ENCODE measurements around the gene TSPYL2.

The TSPYL2 gene

DNA sequence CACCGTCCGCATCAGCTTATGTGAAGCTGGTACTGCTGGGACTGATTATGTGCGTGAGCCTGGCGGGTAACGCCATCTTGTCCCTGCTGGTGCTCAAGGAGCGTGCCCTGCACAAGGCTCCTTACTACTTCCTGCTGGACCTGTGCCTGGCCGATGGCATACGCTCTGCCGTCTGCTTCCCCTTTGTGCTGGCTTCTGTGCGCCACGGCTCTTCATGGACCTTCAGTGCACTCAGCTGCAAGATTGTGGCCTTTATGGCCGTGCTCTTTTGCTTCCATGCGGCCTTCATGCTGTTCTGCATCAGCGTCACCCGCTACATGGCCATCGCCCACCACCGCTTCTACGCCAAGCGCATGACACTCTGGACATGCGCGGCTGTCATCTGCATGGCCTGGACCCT is 5.5 kb upstream of the TSPYL2 start:
- TF ChIP-seq EP300 (IDR thresholded peaks at IDR 0.05; ENCODE audit: borderline replicate concordance), result no peak
- TF ChIP-seq TAF1 (IDR thresholded peaks at IDR 0.05; ENCODE audit: low read depth), result no peak
- TF ChIP-seq FOXM1 (IDR thresholded peaks at IDR 0.05; ENCODE audit: borderline replicate concordance, low read depth), result no peak
- TF ChIP-seq, protein P1, sequence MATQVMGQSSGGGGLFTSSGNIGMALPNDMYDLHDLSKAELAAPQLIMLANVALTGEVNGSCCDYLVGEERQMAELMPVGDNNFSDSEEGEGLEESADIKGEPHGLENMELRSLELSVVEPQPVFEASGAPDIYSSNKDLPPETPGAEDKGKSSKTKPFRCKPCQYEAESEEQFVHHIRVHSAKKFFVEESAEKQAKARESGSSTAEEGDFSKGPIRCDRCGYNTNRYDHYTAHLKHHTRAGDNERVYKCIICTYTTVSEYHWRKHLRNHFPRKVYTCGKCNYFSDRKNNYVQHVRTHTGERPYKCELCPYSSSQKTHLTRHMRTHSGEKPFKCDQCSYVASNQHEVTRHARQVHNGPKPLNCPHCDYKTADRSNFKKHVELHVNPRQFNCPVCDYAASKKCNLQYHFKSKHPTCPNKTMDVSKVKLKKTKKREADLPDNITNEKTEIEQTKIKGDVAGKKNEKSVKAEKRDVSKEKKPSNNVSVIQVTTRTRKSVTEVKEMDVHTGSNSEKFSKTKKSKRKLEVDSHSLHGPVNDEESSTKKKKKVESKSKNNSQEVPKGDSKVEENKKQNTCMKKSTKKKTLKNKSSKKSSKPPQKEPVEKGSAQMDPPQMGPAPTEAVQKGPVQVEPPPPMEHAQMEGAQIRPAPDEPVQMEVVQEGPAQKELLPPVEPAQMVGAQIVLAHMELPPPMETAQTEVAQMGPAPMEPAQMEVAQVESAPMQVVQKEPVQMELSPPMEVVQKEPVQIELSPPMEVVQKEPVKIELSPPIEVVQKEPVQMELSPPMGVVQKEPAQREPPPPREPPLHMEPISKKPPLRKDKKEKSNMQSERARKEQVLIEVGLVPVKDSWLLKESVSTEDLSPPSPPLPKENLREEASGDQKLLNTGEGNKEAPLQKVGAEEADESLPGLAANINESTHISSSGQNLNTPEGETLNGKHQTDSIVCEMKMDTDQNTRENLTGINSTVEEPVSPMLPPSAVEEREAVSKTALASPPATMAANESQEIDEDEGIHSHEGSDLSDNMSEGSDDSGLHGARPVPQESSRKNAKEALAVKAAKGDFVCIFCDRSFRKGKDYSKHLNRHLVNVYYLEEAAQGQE (IDR thresholded peaks at IDR 0.05; ENCODE audit: low read depth), result no peak
- TF ChIP-seq ZBTB7A (IDR thresholded peaks at IDR 0.05; ENCODE audit: low read depth), result no peak
- TF ChIP-seq TEAD4 (IDR thresholded peaks at IDR 0.05), result no peak
- no peak for TF ChIP-seq TCF12 (IDR thresholded peaks at IDR 0.05; ENCODE audit: low read depth)
- TF ChIP-seq, protein P2, sequence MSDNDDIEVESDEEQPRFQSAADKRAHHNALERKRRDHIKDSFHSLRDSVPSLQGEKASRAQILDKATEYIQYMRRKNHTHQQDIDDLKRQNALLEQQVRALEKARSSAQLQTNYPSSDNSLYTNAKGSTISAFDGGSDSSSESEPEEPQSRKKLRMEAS (IDR thresholded peaks at IDR 0.05), result no peak
- TF ChIP-seq RAD21 (IDR thresholded peaks at IDR 0.05; ENCODE audit: low read depth), result no peak

DNA sequence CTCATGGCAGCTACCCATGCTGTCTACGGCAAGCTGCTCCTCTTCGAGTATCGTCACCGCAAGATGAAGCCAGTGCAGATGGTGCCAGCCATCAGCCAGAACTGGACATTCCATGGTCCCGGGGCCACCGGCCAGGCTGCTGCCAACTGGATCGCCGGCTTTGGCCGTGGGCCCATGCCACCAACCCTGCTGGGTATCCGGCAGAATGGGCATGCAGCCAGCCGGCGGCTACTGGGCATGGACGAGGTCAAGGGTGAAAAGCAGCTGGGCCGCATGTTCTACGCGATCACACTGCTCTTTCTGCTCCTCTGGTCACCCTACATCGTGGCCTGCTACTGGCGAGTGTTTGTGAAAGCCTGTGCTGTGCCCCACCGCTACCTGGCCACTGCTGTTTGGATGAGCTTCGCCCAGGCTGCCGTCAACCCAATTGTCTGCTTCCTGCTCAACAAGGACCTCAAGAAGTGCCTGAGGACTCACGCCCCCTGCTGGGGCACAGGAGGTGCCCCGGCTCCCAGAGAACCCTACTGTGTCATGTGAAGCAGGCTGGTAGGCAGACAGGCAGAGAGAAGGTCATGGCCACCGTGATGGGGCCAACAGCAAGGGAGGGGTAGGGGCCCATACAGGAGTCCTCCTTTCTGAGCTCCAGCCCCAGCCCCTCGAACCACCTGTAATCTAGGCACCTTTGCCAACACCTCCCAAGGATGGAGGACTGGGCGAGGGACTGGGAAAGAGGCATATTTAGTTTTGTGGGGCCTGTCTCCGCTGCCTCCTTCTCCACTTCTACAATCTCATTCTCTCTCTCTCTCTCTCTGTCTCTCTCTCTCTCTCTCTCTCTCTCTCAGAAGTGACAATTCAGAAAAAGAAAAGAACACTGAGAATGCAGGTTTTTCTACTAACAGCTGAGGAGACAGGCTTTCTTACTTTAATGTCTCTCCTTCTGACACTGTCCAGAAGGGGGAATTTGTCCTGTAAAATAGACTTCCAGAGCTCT is 4.7 kb upstream of the TSPYL2 start:
- no peak for TF ChIP-seq CEBPB (IDR thresholded peaks at IDR 0.05)
- TF ChIP-seq FOXM1 (IDR thresholded peaks at IDR 0.05; ENCODE audit: borderline replicate concordance, low read depth), result no peak
- no peak for TF ChIP-seq NFIC (IDR thresholded peaks at IDR 0.05)
- TF ChIP-seq TCF12 (IDR thresholded peaks at IDR 0.05; ENCODE audit: low read depth), result no peak

DNA sequence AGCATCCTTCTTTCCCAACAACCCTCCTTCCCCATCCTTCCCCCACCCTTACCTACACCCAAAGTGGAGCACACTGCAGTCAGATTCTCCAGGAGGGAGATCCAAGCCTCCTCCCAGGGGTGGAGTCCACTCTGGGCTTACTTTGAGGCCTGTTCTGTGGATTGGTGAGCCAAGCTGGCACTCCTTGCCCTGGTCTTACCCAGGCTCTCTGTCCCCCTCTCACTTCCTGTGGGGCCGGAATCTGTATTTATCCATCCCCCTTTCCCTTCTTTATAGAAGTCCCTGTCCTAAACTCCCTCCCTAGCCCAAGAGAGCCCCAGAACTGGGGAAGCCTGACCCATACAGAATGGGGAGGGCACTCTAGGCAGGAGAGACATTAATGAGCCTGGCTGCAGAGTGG is 3.2 kb upstream of the TSPYL2 start:
- no peak for TF ChIP-seq TCF12 (IDR thresholded peaks at IDR 0.05; ENCODE audit: low read depth)
- TF ChIP-seq, protein P2 (IDR thresholded peaks at IDR 0.05), result no peak
- TF ChIP-seq YY1 (IDR thresholded peaks at IDR 0.05; ENCODE audit: low read depth), result no peak

DNA sequence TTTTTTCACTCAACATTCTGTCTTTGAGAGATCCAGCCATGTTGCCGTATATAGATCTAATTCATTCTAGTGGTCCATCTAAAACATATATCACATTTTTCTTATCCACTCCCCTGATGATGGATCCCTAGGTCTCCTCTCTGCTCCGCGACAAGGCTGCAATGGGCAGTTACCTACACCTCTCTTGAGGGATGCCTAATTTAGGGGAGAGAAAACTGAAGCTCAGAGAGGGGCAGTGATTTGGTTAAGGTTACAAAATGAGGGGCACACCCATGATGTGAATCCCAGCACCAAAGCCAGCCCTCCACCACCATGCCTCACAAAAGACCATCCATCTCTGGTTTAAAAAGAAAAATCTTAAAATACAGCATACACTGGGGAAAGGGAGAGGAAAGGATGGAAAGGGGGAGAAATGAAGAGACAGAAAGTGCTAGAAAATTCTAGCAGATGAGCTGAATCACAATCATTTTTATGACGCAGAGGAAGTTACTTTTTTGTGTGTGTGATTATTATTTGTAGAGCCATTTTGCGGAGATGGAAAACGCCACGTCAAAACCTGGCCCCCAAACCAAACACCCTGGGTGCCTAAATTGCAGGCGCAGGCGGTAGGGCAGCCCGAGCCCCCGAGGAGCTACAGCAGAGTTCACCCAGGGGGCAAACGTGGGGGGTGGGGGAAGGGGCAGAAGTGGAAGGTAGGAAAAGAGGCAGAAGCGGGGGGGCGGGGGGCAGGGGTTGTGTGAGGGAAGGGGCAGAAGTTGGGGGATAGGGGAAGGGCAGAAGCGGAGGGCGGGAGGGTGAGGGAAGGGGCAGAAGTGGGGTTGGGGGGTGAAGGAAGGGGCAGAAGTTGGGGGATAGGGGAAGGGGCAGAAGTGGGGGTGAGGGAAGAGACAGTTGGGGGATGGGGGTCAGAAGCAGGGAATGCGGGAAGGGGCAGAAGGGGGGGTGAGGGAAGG is 1.3 kb upstream of the TSPYL2 start:
- TF ChIP-seq RAD21 (IDR thresholded peaks at IDR 0.05; ENCODE audit: low read depth) (no peak), ZBTB7A (IDR thresholded peaks at IDR 0.05; ENCODE audit: low read depth) (no peak), CREB1 (IDR thresholded peaks at IDR 0.05; ENCODE audit: low read depth) (no peak), NFIC (IDR thresholded peaks at IDR 0.05) (no peak), TCF12 (IDR thresholded peaks at IDR 0.05; ENCODE audit: low read depth) (no peak), YY1 (IDR thresholded peaks at IDR 0.05; ENCODE audit: low read depth) (no peak), CEBPB (IDR thresholded peaks at IDR 0.05) (no peak), EGR1 (IDR thresholded peaks at IDR 0.05) (no peak), FOXM1 (IDR thresholded peaks at IDR 0.05; ENCODE audit: borderline replicate concordance, low read depth) (no peak), TAF1 (IDR thresholded peaks at IDR 0.05; ENCODE audit: low read depth) (no peak), TEAD4 (IDR thresholded peaks at IDR 0.05) (no peak), EP300 (IDR thresholded peaks at IDR 0.05; ENCODE audit: borderline replicate concordance) (no peak)
- TF ChIP-seq, protein P3, sequence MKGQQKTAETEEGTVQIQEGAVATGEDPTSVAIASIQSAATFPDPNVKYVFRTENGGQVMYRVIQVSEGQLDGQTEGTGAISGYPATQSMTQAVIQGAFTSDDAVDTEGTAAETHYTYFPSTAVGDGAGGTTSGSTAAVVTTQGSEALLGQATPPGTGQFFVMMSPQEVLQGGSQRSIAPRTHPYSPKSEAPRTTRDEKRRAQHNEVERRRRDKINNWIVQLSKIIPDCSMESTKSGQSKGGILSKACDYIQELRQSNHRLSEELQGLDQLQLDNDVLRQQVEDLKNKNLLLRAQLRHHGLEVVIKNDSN (IDR thresholded peaks at IDR 0.05), result no peak
- TF ChIP-seq, protein P1 (IDR thresholded peaks at IDR 0.05; ENCODE audit: low read depth), result no peak
- TF ChIP-seq, protein P2 (IDR thresholded peaks at IDR 0.05), result no peak

DNA sequence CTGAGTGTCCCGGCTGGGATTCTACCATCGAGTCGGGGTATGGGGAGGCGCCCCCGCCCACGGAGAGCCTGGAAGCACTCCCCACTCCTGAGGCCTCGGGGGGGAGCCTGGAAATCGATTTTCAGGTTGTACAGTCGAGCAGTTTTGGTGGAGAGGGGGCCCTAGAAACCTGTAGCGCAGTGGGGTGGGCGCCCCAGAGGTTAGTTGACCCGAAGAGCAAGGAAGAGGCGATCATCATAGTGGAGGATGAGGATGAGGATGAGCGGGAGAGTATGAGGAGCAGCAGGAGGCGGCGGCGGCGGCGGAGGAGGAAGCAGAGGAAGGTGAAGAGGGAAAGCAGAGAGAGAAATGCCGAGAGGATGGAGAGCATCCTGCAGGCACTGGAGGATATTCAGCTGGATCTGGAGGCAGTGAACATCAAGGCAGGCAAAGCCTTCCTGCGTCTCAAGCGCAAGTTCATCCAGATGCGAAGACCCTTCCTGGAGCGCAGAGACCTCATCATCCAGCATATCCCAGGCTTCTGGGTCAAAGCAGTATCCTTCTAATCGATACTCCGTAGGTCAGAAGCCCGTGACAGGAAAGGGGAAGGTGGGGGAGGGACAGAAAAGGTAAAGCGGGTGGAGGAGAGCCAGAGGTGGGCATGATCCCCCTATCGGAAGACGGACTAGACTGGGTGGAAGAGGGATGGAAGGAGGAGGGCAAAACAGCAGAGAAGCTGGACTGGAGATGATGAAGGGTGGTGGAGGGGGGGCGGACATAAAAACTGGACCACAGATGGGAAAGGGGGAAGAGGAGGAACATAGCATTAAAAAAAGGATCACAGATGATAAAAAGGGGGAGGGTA is 828 bp downstream of the TSPYL2 start:
- TF ChIP-seq EGR1 (IDR thresholded peaks at IDR 0.05) (no peak), ZBTB7A (IDR thresholded peaks at IDR 0.05; ENCODE audit: low read depth) (no peak), NFIC (IDR thresholded peaks at IDR 0.05) (no peak), YY1 (IDR thresholded peaks at IDR 0.05; ENCODE audit: low read depth) (no peak), CEBPB (IDR thresholded peaks at IDR 0.05) (no peak), TAF1 (IDR thresholded peaks at IDR 0.05; ENCODE audit: low read depth) (no peak), TEAD4 (IDR thresholded peaks at IDR 0.05) (no peak), EP300 (IDR thresholded peaks at IDR 0.05; ENCODE audit: borderline replicate concordance) (no peak), CREB1 (IDR thresholded peaks at IDR 0.05; ENCODE audit: low read depth) (no peak), TCF12 (IDR thresholded peaks at IDR 0.05; ENCODE audit: low read depth) (no peak), FOXM1 (IDR thresholded peaks at IDR 0.05; ENCODE audit: borderline replicate concordance, low read depth) (no peak)
- TF ChIP-seq, protein P1 (IDR thresholded peaks at IDR 0.05; ENCODE audit: low read depth), result no peak
- TF ChIP-seq, protein P3 (IDR thresholded peaks at IDR 0.05), result no peak

All from Ishikawa (cell line).